Gastrocnemius medialis (tissue), 4 donors: ENCODE results near the gene VIPR2.

Source experiments
- CTCF ChIP-seq, 5 experiments: fragments of 450-650 bp in 3 of 5; fragments of 200-600 bp in 2 of 5; sonication (generic) in 2 of 5; IDR thresholded peaks in 4 of 5; conservative IDR thresholded peaks in 1 of 5; 1 replicate in 4 of 5; 2 replicates in 1 of 5; pipeline ENCODE4 v1.5.1; 2016 to 2019; ENCODE audit warnings: antibody characterized with exemption in 5 of 5, mild to moderate bottlenecking in 3 of 5, moderate library complexity in 3 of 5
- POLR2A ChIP-seq, 2 donors: fragments of 450-650 bp; IDR thresholded peaks; one replicate each; pipeline ENCODE4 v1.6.1; 2017; ENCODE audit warnings: antibody characterized with exemption in 2 of 2, mild to moderate bottlenecking in 2 of 2, moderate library complexity in 2 of 2

DNA sequence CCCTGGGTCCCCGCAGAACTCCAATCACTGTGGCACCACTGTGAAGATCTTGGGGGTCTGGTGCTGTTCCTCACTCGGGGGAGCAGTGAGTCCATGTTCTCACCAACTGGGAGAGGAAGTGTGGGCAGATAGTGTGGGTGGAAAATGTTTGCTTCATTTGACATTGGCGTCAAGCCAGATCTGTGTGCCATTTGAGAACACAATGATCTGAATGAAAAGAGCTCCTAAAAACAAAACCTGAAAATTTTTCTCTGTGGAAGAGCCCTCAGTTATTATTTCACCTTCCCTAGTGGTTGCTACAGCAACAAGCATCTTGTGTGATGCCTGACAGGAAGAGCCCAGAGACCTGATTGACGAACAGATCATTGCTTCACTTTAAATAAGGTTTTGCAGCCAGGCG lies 125.6 kb downstream of the VIPR2 start:
- TF ChIP-seq CTCF (IDR thresholded peaks at IDR 0.05 in 4 of 5, conservative IDR thresholded peaks at IDR 0.05 in 1 of 5) (no peak), POLR2A (IDR thresholded peaks at IDR 0.05) (no peak)
